BLaER1 (cell line): Measurements from ENCODE around the gene TWSG1.
"Not testable (repeated sequence)": the region's sequence is repeated elsewhere in the genome, so short reads cannot be mapped to it uniquely, and the experiment has no call there.

Source experiments
- H3K27ac ChIP-seq: shearing (Covaris generic); formaldehyde crosslinking; 2 replicates; pipeline ENCODE4 v1.8.1; 2022
- H3K27me3 ChIP-seq: shearing (Covaris generic); formaldehyde crosslinking; 2 replicates; pipeline ENCODE4 v1.8.1; 2022
- H3K36me3 ChIP-seq: shearing (Covaris generic); formaldehyde crosslinking; 2 replicates; pipeline ENCODE4 v1.8.1; 2022
- H3K4me1 ChIP-seq: shearing (Covaris generic); formaldehyde crosslinking; 2 replicates; pipeline ENCODE4 v1.8.1; 2022
- H3K4me2 ChIP-seq: shearing (Covaris generic); formaldehyde crosslinking; 2 replicates; pipeline ENCODE4 v1.8.1; 2022
- H3K4me3 ChIP-seq: shearing (Covaris generic); formaldehyde crosslinking; 2 replicates; pipeline ENCODE4 v1.8.1; 2022
- H3K9ac ChIP-seq: shearing (Covaris generic); formaldehyde crosslinking; 2 replicates; pipeline ENCODE4 v1.8.1; 2022
- H3K9me3 ChIP-seq: shearing (Covaris generic); formaldehyde crosslinking; 2 replicates; pipeline ENCODE4 v1.8.1; 2022
- H4K20me1 ChIP-seq: shearing (Covaris generic); formaldehyde crosslinking; 2 replicates; pipeline ENCODE4 v1.8.1; 2022
- Cebpa-rat ChIP-seq: shearing (Covaris generic); IDR thresholded peaks from 2 replicates; pipeline ENCODE4 v1.8.1; 2022

Gene TWSG1

DNA sequence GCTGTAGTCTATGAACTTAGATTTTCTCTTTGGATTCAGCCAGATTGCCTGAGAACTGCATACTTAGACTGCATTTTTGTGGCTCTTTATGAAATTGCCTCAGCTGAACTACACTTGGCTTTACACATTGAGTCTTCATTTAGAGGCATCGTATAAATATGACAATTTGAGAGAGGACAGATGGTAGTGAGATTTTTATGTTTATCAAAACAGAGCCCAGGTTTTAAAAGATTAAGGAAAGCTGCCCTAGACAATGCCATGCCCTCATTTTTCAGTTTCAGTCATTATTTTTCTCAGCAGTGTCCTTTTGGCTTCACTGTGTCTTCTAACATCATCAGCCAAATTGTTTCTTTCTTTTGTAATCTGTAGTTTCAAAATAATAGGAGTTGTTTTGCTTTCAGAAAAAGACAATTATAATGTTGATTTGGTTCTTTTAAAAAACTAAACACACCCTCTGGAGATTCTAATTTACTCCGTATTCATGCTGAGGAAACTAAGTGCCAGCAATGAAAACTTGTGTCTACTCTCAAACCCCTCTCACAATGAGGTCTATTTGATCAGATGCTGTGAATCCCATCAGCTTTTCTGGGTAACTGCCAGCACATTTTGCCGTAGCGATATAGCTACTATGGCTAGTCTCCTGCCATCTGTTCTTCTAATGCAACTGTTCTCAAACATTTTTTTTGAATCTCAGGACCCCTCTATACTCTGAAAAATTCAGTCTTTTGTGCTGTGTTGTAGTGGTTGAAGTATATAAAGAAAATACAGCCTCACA lies 46.2 kb downstream of the TWSG1 start:
- Histone ChIP-seq H3K36me3 (peaks cover 25% of the 10 kb centered on the region), H3K4me3 (no peak overlapping the region), H3K27me3 (no peaks in the 10 kb centered on the region), H3K4me2 (no peak overlapping the region), H3K27ac (no peak overlapping the region), H3K4me1 (no peaks in the 10 kb centered on the region), H4K20me1 (no peaks in the 10 kb centered on the region), H3K9me3 (peaks cover 12% of the 10 kb centered on the region), H3K9ac (no peak overlapping the region)
- TF ChIP-seq Cebpa-rat: no peak

DNA sequence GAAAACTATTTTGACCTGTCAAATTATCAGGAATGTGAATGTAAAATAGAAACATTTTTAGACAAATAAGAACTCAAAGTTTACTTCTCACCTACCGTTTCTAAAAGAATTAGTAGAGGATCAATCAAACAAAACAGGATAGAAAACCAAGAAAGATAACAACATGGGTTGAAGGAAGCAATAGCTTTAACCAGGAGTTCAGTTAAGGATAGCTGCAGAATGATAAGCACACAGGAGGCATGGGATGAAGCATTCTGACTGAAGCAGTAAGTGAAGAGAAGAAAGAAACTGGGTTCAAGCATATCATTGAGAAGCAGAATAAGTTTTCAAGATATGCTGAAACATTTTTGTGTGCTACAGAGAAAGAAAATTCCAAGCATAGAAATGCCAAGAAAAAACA lies 52.3 kb downstream of the TWSG1 start:
- Histone ChIP-seq H4K20me1 (no peaks in the 10 kb centered on the region), H3K27ac (no peak overlapping the region), H3K9me3 (peaks cover 22% of the 10 kb centered on the region), H3K4me3 (no peak overlapping the region), H3K4me2 (no peak overlapping the region), H3K9ac (no peak overlapping the region), H3K4me1 (no peaks in the 10 kb centered on the region), H3K36me3 (peaks cover 20% of the 10 kb centered on the region), H3K27me3 (no peaks in the 10 kb centered on the region)
- TF ChIP-seq Cebpa-rat: no peak

DNA sequence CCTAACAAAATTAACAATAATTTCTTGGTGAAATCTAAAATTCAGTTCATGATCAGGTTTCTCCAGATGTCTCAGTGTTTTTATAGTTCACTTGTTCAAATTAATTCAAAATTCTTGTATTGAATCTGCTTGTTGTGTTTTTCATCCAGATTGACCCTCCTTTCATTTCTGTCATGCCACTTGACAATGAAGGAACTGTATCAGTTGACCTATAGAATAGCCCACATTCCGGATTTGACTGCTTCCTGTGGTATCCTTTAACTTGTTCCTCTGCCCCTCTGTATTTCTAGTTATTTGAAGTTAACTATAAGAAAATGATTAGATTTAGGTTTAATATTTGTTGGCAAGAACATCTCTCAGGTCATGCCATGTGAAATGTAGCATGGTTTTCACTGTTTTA lies 53.3 kb downstream of the TWSG1 start:
- TF ChIP-seq Cebpa-rat: no peak
- H3K4me2 ChIP-seq: no peak overlapping the region

GRCh38 chr18:9389706-9390105 lies 55.1 kb downstream of the TWSG1 start:
- H4K20me1 ChIP-seq: no peaks in the 10 kb centered on the region
- no peak overlapping the region for H3K27ac ChIP-seq
- H3K4me2 ChIP-seq: no peak overlapping the region
- TF ChIP-seq Cebpa-rat: no peak
- no peak overlapping the region for H3K9ac ChIP-seq
- H3K27me3 ChIP-seq: no peaks in the 10 kb centered on the region
- H3K36me3 ChIP-seq: peaks cover 44% of the 10 kb centered on the region
- no peaks in the 10 kb centered on the region for H3K4me1 ChIP-seq
- no peak overlapping the region for H3K4me3 ChIP-seq
- peaks cover 37% of the 10 kb centered on the region for H3K9me3 ChIP-seq

More for the DNA sequence above, 53.3 kb downstream of the TWSG1 start:
- H4K20me1 ChIP-seq: no peaks in the 10 kb centered on the region
- H3K9me3 ChIP-seq: peaks cover 32% of the 10 kb centered on the region
- peaks cover 30% of the 10 kb centered on the region for H3K36me3 ChIP-seq
- no peaks in the 10 kb centered on the region for H3K27me3 ChIP-seq
- H3K9ac ChIP-seq: no peak overlapping the region
- H3K4me3 ChIP-seq: no peak overlapping the region
- H3K4me1 ChIP-seq: no peaks in the 10 kb centered on the region
- H3K27ac ChIP-seq: no peak overlapping the region

GRCh38 chr18:9392726-9393125 lies 58.2 kb downstream of the TWSG1 start:
- H3K9me3 ChIP-seq: peaks cover 37% of the 10 kb centered on the region
- H4K20me1 ChIP-seq: no peaks in the 10 kb centered on the region
- H3K4me1 ChIP-seq: no peaks in the 10 kb centered on the region
- H3K4me2 ChIP-seq: no peak overlapping the region
- H3K9ac ChIP-seq: no peak overlapping the region
- H3K36me3 ChIP-seq: peaks cover 58% of the 10 kb centered on the region
- no peak for TF ChIP-seq Cebpa-rat
- H3K27ac ChIP-seq: no peak overlapping the region
- no peaks in the 10 kb centered on the region for H3K27me3 ChIP-seq
- H3K4me3 ChIP-seq: no peak overlapping the region

DNA sequence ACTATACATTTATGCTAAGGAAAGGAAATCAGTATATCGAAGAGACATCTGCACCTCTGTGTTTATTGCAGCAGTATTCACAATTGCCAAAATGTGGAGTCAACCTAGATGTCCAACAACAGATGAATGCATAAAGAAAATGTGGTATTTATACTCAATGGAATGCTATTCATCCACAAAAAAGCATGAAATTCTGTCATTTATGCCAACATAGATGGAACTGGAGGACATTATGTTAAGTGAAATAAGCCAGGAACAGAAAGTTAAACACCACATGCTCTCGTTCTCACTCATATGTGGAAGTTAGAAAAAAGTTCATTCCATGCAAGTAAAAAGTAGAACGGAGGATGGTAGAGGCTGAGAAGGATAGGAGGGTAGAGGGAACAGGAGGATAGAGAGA lies 59.5 kb downstream of the TWSG1 start:
- Histone ChIP-seq H3K27ac (no peak overlapping the region), H3K9ac (no peak overlapping the region), H3K4me1 (no peaks in the 10 kb centered on the region), H3K27me3 (no peaks in the 10 kb centered on the region), H3K36me3 (peaks cover 59% of the 10 kb centered on the region), H4K20me1 (no peaks in the 10 kb centered on the region), H3K4me3 (no peak overlapping the region), H3K4me2 (no peak overlapping the region), H3K9me3 (peaks cover 37% of the 10 kb centered on the region)
- no peak for TF ChIP-seq Cebpa-rat

DNA sequence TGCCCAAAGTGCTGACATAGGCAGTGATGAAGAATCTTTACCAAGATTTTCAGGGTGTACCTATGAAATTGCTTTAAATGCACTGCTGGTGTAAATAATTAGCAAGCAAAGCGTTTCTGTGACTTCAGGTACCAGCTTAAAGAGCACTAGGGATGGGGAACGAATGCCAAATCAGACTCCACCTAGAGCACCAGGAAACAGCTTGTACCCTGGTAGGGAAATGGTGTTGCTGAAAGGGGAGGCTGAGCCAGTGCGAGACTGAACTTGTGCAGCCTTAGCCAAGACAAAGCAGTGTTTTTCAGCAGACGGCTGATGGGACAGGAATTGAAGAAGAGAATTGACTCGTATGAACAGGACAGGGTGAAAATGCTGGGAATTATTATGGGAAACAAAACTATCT lies 65.6 kb downstream of the TWSG1 start:
- Histone ChIP-seq H3K9ac (no peak overlapping the region), H3K4me2 (no peak overlapping the region), H3K4me1 (no peaks in the 10 kb centered on the region), H3K27ac (no peak overlapping the region), H3K9me3 (peaks cover 23% of the 10 kb centered on the region), H3K36me3 (peaks cover 31% of the 10 kb centered on the region), H4K20me1 (no peaks in the 10 kb centered on the region), H3K4me3 (no peak overlapping the region), H3K27me3 (no peaks in the 10 kb centered on the region)
- TF ChIP-seq Cebpa-rat: no peak

DNA sequence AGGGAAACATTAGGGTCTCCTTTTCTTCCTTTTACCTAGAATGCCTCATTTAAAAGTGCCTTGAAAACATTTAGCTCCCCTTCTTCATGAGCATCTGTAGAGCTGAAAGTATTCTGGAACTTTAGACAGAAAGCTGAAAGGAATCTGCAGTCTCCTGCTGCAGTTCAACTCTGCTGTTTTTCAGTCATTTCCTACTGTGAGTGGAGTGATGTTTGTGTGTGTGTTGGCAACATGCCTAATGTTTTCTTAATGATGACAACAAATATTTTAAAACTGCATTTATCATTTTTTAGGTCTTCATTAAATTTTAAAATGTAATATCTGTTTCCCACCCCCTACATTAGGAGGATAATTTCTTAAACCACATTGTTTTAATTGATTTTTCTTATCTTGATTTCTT lies 66.6 kb downstream of the TWSG1 start:
- no peaks in the 10 kb centered on the region for H4K20me1 ChIP-seq
- H3K27me3 ChIP-seq: no peaks in the 10 kb centered on the region
- no peak overlapping the region for H3K4me2 ChIP-seq
- no peak overlapping the region for H3K27ac ChIP-seq
- H3K9me3 ChIP-seq: peaks cover 23% of the 10 kb centered on the region
- H3K4me3 ChIP-seq: no peak overlapping the region
- H3K36me3 ChIP-seq: peaks cover 30% of the 10 kb centered on the region
- H3K4me1 ChIP-seq: no peaks in the 10 kb centered on the region
- TF ChIP-seq Cebpa-rat: no peak
- H3K9ac ChIP-seq: no peak overlapping the region

GRCh38 chr18:9402358-9403007 lies 67.9 kb downstream of the TWSG1 start:
- not testable (repeated sequence) for H3K4me1 ChIP-seq, H3K27ac ChIP-seq, H4K20me1 ChIP-seq, H3K4me3 ChIP-seq, H3K4me2 ChIP-seq, H3K27me3 ChIP-seq, H3K9ac ChIP-seq
- Histone ChIP-seq H3K9me3 (peaks cover 23% of the 10 kb centered on the region), H3K36me3 (peaks cover 19% of the 10 kb centered on the region)

DNA sequence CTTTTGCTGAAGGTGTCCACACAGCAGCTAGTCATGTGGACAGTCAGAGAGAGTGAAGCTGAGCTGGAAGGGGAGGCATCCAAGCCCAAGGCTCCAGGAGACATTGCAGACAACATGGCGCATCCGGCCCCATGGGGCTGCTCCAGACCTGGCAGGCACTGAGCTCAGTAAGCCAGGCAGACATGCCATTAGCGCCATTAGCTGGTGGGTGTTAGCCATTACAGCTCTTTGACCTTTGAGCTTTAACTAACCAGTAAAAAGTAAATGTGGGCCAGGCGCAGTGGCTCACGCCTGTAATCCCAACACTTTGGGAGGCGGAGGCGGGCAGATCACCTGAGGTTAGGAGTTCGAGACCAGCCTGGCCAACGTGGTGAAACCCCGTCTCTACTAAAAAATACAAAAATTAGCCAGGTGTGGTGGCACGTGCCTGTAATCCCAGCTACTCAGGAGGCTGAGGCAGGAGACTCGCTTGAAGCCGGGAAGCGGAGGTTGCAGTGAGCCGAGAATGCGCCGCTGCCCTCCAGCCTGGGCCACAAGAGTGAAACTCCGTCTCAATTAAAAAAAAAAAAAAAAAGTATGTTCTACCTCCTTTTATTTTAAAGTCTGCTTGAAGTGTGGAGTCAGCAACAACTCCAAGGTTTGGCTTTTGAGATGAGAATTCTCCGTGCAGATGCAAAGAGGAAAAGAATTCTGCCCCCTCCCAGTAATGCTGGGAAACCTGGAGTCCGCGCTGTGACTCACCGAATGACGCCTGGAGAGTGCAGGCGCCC lies 69.4 kb downstream of the TWSG1 start:
- Histone ChIP-seq H3K9me3 (peaks cover 23% of the 10 kb centered on the region), H3K9ac (no peak overlapping the region), H4K20me1 (no peaks in the 10 kb centered on the region), H3K4me2 (no peak overlapping the region), H3K27me3 (no peaks in the 10 kb centered on the region), H3K36me3 (peaks cover 16% of the 10 kb centered on the region), H3K27ac (no peak overlapping the region), H3K4me3 (no peak overlapping the region), H3K4me1 (no peaks in the 10 kb centered on the region)
- no peak for TF ChIP-seq Cebpa-rat
